IMR-90 (cell line): ENCODE results near the gene LYPD3. TPM values are rescaled to one million over a fixed set of nuclear protein-coding genes. Genes with fewer than 3 reads are reported as not detected.

Experiments
- ATAC-seq: fragments of 200-7000 bp; cut with Tn5 transposase; 2 replicates; pipeline ENCODE4 v1.9.1; 2020; ENCODE audit warnings: low read depth, mild to moderate bottlenecking, moderate library complexity
- BruUV-seq: library from RNA; stranded (reverse); fragments of 400-500 nt; replicated peaks from 2 replicates; lab custom pipeline; 2021; lab: Mats Ljungman, UMichigan
- CTCF ChIA-PET: fragments of 300-600 bp; formaldehyde crosslinking; extraction: SDS; loops from one replicate; lab custom pipeline; 2021; ENCODE audit warnings: antibody characterized with exemption; lab: Yijun Ruan, JAX
- POLR2A ChIA-PET: fragments of 300-600 bp; sonication (Branson Sonifier 250); formaldehyde crosslinking; loops from one replicate; lab custom pipeline; 2022; ENCODE audit warnings: antibody characterized with exemption; ENCODE audit not compliant: unreplicated experiment; lab: Charles Lee
- DNase-seq: peaks from one replicate; pipeline ENCODE4 v3.0.0; 2013
- H2AFZ ChIP-seq: replicated peaks from 2 replicates; pipeline ENCODE3; 2013; ENCODE audit warnings: low read length, mild to moderate bottlenecking; ENCODE audit not compliant: poor library complexity
- H2AK5ac ChIP-seq: 2 replicates; pipeline ENCODE4 v1.6.1; 2013; ENCODE audit warnings: low read depth, low read length, inconsistent platforms
- H2AK9ac ChIP-seq: replicated peaks from 2 replicates; pipeline ENCODE3; 2013; ENCODE audit warnings: mild to moderate bottlenecking, low read depth, low read length, moderate library complexity; ENCODE audit not compliant: poor library complexity
- H2BK120ac ChIP-seq: 2 replicates; pipeline ENCODE4 v1.6.1; 2013; ENCODE audit warnings: low read depth, low read length, inconsistent platforms
- H2BK15ac ChIP-seq: 3 replicates; pipeline ENCODE4 v1.6.1; 2013; ENCODE audit warnings: low read depth, low read length, inconsistent platforms
- H2BK20ac ChIP-seq: 2 replicates; pipeline ENCODE4 v1.6.1; 2013; ENCODE audit warnings: low read depth, mild to moderate bottlenecking, inconsistent platforms, low read length, moderate library complexity
- H2BK5ac ChIP-seq: 2 replicates; pipeline ENCODE4 v1.6.1; 2013; ENCODE audit warnings: mild to moderate bottlenecking, low read depth, low read length, inconsistent platforms; ENCODE audit not compliant: poor library complexity, severe bottlenecking
- H3K14ac ChIP-seq: replicated peaks from 2 replicates; pipeline ENCODE4 v1.6.1; 2013; ENCODE audit warnings: low read depth, low read length, inconsistent platforms
- H3K18ac ChIP-seq: 2 replicates; pipeline ENCODE4 v1.6.1; 2013; ENCODE audit warnings: low read depth, low read length, control low read depth
- H3K23ac ChIP-seq: 2 replicates; pipeline ENCODE4 v1.6.1; 2013; ENCODE audit warnings: low read depth, low read length, inconsistent platforms
- H3K27ac ChIP-seq: 2 replicates; pipeline ENCODE4 v1.5.1; 2013; ENCODE audit warnings: mild to moderate bottlenecking, control low read depth, low read length; ENCODE audit not compliant: insufficient read depth
- H3K27me3 ChIP-seq: 2 replicates; pipeline ENCODE4 v1.6.1; 2013; ENCODE audit warnings: low read length; ENCODE audit not compliant: control insufficient read depth, insufficient read depth
- H3K36me3 ChIP-seq: 2 replicates; pipeline ENCODE4 v1.6.1; 2013; ENCODE audit warnings: low read length, mixed read lengths; ENCODE audit not compliant: control insufficient read depth, insufficient read depth
- H3K4ac ChIP-seq: 2 replicates; pipeline ENCODE4 v1.6.1; 2013; ENCODE audit warnings: low read depth, low read length, inconsistent platforms
- H3K4me1 ChIP-seq: 2 replicates; pipeline ENCODE4 v1.6.1; 2013; ENCODE audit warnings: low read length, mixed read lengths; ENCODE audit not compliant: control insufficient read depth, insufficient read depth
- H3K4me2 ChIP-seq: 2 replicates; pipeline ENCODE4 v1.6.1; 2013; ENCODE audit warnings: low read depth, mild to moderate bottlenecking, control low read depth, low read length, moderate library complexity
- H3K4me3 ChIP-seq: 2 replicates; pipeline ENCODE4 v1.5.1; 2013; ENCODE audit warnings: low read depth, mild to moderate bottlenecking, control low read depth, low read length, moderate library complexity; ENCODE audit not compliant: insufficient read depth
- H3K56ac ChIP-seq: 2 replicates; pipeline ENCODE4 v1.6.1; 2013; ENCODE audit warnings: low read length, inconsistent platforms; ENCODE audit not compliant: insufficient read depth; ENCODE audit errors: extremely low read depth
- H3K79me1 ChIP-seq, 2 experiments: 2 replicates each; pipeline ENCODE4 v1.6.1; 2013; ENCODE audit warnings: low read length in 2 of 2, inconsistent platforms in 1 of 2, low read depth in 1 of 2
- H3K9ac ChIP-seq: 2 replicates; pipeline ENCODE4 v1.6.1; 2013; ENCODE audit warnings: low read depth, low read length, control low read depth
- H3K9me1 ChIP-seq: 2 replicates; pipeline ENCODE4 v1.6.1; 2013; ENCODE audit warnings: low read length, inconsistent platforms; ENCODE audit not compliant: insufficient read depth
- H3K9me3 ChIP-seq: 2 replicates; pipeline ENCODE4 v1.6.1; 2013; ENCODE audit warnings: low read length; ENCODE audit not compliant: control insufficient read depth, insufficient read depth
- H4K20me1 ChIP-seq: 2 replicates; pipeline ENCODE4 v1.6.1; 2013; ENCODE audit warnings: low read length, inconsistent platforms; ENCODE audit not compliant: insufficient read depth
- H4K5ac ChIP-seq: 2 replicates; pipeline ENCODE4 v1.6.1; 2013; ENCODE audit warnings: mild to moderate bottlenecking, low read depth, low read length, control low read depth
- H4K8ac ChIP-seq, 2 experiments: 2 replicates each; pipeline ENCODE4 v1.6.1; 2013; ENCODE audit warnings: low read depth in 2 of 2, low read length in 2 of 2, control low read depth in 1 of 2, inconsistent platforms in 1 of 2
- H4K91ac ChIP-seq: 2 replicates; pipeline ENCODE4 v1.6.1; 2013; ENCODE audit warnings: low read depth, low read length, inconsistent platforms; ENCODE audit not compliant: insufficient read depth
- MAFK ChIP-seq: IDR thresholded peaks from 2 replicates; pipeline ENCODE4 v1.6.1; 2012; ENCODE audit warnings: low read depth, low read length, improper control_type of control experiment
- RAD21 ChIP-seq: IDR thresholded peaks from 2 replicates; pipeline ENCODE4 v1.6.1; 2012; ENCODE audit warnings: low read length, improper control_type of control experiment
- WGBS, 2 experiments: methylation state at CpG; one replicate each; pipeline versions ENCODE4 v1.1.5 to v1.1.7; 2013; ENCODE audit warnings: missing lambda C conversion rate in 2 of 2; ENCODE audit not compliant: insufficient read length in 1 of 2; ENCODE audit errors: extremely low coverage in 2 of 2; 5-methylcytosine and 5-hydroxymethylcytosine counted together
- dilution Hi-C: fragments of 300-500 bp; cut with HindIII; formaldehyde crosslinking; loops from one replicate; pipeline ENCODE4 v1.14.3; 2018; ENCODE audit warnings: low sequenced_read_pairs; ENCODE audit not compliant: unreplicated experiment
- in situ Hi-C: fragments of 300-500 bp; cut with MboI; formaldehyde crosslinking; loops from 3 replicates; pipeline ENCODE4 v1.14.3; 2019; ENCODE audit warnings: low sequenced_read_pairs, inconsistent platforms, mixed read lengths
- intact Hi-C: fragments of 100-400 bp; cut with micrococcal nuclease; formaldehyde crosslinking; loops from 2 replicates; pipeline ENCODE4 v1.10.0; 2022
- polyA plus RNA-seq, 3 experiments: library from polyadenylated mRNA; depleted of rRNA; stranded (reverse); fragments of >200 nt; gene quantifications; 2 replicates each; pipeline ENCODE4 v1.2.3, GENCODE V29; 2012; ENCODE audit warnings: low replicate concordance in 1 of 3
- total RNA-seq: library from RNA; depleted of rRNA; stranded (reverse); fragments of >200 nt; gene quantifications from 2 replicates; pipeline ENCODE4 v1.2.3, GENCODE V29; 2012
- TF ChIP-seq, protein P1 (sequence below): fragments of 150-350 bp; IDR thresholded peaks from 2 replicates; pipeline ENCODE4 v1.6.1; 2017; ENCODE audit warnings: mild to moderate bottlenecking, antibody characterized with exemption, low read length, low read depth

LYPD3 gene
- total and polyA plus RNA-seq, 2 of the 4 experiments (the other 2 are of a cell fraction), result 0.18 to 1.1 TPM

DNA sequence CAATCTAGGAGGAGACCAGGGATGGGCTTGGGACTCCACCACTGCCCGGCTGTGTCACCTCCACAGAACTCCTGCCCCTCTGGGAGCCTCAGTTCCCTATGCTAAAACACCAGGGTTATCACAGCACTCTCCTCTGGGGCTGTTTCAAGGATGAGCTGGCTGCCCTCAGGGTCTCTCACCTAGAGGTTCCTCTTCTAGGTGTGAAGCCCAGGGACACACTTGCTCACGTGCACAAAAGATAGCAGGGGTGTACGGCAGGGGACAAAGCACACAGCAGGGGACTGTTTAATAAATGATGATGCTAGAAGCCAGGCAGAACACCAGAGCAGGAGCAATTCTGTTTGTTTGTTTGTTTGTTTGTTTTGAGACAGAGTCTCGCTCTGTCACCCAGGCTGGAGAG is 16.8 kb upstream of the LYPD3 start:
- Histone ChIP-seq H4K5ac (no peak overlapping the region), H2BK5ac (no peak overlapping the region), H2AK9ac (no peak overlapping the region), H4K91ac (no peak overlapping the region), H3K27ac (no peak overlapping the region), H3K79me1 (no peaks in the 10 kb centered on the region), H3K9me3 (no peaks in the 10 kb centered on the region), H3K9me1 (peaks cover 13% of the 10 kb centered on the region), H2BK15ac (no peak overlapping the region), H3K27me3 (no peaks in the 10 kb centered on the region), H3K4me3 (no peak overlapping the region), H3K14ac (no peak overlapping the region), H3K18ac (no peak overlapping the region), H3K23ac (no peak overlapping the region), H3K56ac (no peak overlapping the region), H3K36me3 (peaks cover 7% of the 10 kb centered on the region), H3K4me2 (no peak overlapping the region), H2AK5ac (no peak overlapping the region), H2BK20ac (no peak overlapping the region), H4K8ac (no peak overlapping the region), H3K9ac (no peak overlapping the region), H3K4me1 (no peaks in the 10 kb centered on the region), H2AFZ (no peak overlapping the region), H2BK120ac (no peak overlapping the region), H3K4ac (no peak overlapping the region), H4K20me1 (no peaks in the 10 kb centered on the region)
- ATAC-seq (no peak), DNase-seq (no peak)
- POLR2A ChIA-PET, result no interaction called here
- no TSS peak for BruUV-seq
- WGBS, 2 experiments, result 67% methylated on average over 3 of the region's 4 CpGs; no CpG with 5 or more reads in 1 of the 2 experiments
- CTCF ChIA-PET, result no interaction called here
- TF ChIP-seq MAFK, result no peak
- TF ChIP-seq RAD21, result no peak
- TF ChIP-seq, protein P1, sequence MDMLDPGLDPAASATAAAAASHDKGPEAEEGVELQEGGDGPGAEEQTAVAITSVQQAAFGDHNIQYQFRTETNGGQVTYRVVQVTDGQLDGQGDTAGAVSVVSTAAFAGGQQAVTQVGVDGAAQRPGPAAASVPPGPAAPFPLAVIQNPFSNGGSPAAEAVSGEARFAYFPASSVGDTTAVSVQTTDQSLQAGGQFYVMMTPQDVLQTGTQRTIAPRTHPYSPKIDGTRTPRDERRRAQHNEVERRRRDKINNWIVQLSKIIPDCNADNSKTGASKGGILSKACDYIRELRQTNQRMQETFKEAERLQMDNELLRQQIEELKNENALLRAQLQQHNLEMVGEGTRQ, result no peak
- intact Hi-C loops, result no loop called here
- in situ Hi-C loops, result no loop called here
- dilution Hi-C loops, result no loop called here
